ENCODE data around the gene ZNF536. TPM values are rescaled to one million over a fixed set of nuclear protein-coding genes. Genes with fewer than 3 reads are reported as not detected.

Gene ZNF536
- total RNA-seq, 3 donors from 2014 or later, result 1.3 to 7.3 (median 1.3) TPM

DNA sequence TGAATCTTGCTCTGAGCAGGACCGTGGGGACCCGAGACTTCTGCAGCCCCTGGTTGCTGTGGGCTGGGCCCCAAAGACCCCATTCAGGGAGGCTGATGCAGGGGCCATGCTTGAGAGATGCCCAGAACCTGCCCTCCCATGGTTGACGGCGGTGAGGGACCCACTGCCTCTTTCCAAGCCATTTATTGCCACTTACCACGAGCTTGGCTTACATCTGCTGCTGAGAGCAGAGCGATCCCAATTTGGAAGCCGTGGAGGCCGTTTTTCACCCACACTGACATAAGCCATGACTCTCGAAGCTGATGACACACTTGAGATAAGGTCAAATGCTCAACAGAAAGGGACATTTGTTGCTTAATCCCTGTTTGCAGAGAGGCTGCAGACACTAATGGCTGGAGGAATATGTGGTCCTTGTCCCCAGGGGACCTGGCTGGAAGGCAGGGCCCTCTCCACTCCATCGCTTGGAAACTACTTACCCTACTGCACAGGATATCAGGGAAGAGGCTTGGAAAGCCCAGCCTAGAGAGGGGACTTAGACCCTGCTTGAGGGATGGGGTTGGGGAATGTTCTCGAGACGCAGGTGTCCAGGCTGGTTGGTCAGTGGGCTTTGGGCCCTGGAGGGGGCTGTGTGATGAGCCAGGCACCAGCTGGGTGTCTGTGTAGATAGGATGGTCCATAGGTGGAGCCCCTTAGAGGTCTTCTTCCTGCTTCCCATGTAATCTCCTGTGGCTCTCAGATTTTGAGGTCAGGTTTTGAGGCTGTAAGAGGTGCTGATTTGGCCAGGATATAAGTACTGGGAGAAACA is 15.3 kb downstream of the ZNF536 start:
- Histone ChIP-seq H3K4me1 (ENCODE audit: low read depth) (no peaks in the 10 kb centered on the region), H3K4me3 (no peak overlapping the region), H3K9me3 (no peaks in the 10 kb centered on the region), H3K36me3 (ENCODE audit: low read depth) (no peaks in the 10 kb centered on the region)
- TF ChIP-seq, protein P1, sequence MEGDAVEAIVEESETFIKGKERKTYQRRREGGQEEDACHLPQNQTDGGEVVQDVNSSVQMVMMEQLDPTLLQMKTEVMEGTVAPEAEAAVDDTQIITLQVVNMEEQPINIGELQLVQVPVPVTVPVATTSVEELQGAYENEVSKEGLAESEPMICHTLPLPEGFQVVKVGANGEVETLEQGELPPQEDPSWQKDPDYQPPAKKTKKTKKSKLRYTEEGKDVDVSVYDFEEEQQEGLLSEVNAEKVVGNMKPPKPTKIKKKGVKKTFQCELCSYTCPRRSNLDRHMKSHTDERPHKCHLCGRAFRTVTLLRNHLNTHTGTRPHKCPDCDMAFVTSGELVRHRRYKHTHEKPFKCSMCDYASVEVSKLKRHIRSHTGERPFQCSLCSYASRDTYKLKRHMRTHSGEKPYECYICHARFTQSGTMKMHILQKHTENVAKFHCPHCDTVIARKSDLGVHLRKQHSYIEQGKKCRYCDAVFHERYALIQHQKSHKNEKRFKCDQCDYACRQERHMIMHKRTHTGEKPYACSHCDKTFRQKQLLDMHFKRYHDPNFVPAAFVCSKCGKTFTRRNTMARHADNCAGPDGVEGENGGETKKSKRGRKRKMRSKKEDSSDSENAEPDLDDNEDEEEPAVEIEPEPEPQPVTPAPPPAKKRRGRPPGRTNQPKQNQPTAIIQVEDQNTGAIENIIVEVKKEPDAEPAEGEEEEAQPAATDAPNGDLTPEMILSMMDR (IDR thresholded peaks at IDR 0.05), result no peak
- intact Hi-C loops (cut with DNase I, micrococcal nuclease), result no loop called here
- DNase-seq (no peak), ATAC-seq (no peak)

DNA sequence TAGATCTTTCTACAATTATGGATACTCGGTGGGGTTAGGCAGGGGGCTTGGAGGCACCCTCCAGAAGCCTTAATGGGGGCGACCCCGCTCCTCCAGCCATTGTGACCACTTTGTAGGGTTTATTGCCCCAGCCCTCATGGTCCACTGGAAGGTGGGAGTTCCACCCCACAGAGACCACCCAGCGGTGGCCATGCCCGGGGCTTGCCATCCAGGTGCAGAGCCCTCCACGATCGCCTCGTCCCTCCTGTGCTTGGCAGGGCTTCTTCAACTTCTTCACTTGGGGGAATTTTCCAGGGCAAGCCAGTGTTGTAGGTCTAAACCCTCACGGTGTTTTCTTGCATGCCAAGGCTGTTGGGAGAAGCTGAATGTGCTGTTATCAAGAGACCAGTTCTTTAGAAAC is 16.1 kb downstream of the ZNF536 start:
- intact Hi-C loops (cut with DNase I, micrococcal nuclease), result no loop called here
- TF ChIP-seq, protein P1 (IDR thresholded peaks at IDR 0.05), result no peak
- Histone ChIP-seq H3K4me3 (no peak overlapping the region), H3K4me1 (ENCODE audit: low read depth) (no peaks in the 10 kb centered on the region), H3K36me3 (ENCODE audit: low read depth) (no peaks in the 10 kb centered on the region), H3K9me3 (no peaks in the 10 kb centered on the region)
- DNase-seq, result no peak
- no peak for ATAC-seq

DNA sequence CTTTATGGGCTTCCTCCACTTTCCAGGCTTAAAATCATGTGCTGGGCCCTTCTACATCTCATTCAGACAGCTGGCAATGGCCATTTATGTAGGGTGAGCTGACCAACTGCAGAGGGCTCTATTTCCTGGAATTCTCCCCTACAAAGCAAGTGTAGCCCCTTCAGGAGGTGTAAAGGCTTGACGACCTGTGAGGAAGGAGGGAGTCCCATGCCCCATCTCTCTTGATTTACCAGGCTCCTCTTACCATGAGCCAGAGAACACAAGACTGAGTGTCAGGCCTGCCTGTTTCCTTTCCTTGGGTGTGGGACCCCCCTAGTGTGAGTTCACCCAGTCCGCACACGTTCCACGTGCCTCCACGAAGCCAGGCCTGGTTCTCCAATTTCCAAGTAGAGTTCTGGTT is 16.6 kb downstream of the ZNF536 start:
- H3K4me3 ChIP-seq, result no peak overlapping the region
- intact Hi-C loops (cut with DNase I, micrococcal nuclease), result no loop called here
- TF ChIP-seq, protein P1 (IDR thresholded peaks at IDR 0.05), result no peak
- no peaks in the 10 kb centered on the region for H3K36me3 ChIP-seq (ENCODE audit: low read depth)
- DNase-seq (no peak), ATAC-seq (no peak)
- no peaks in the 10 kb centered on the region for H3K9me3 ChIP-seq
- no peaks in the 10 kb centered on the region for H3K4me1 ChIP-seq (ENCODE audit: low read depth)

DNA sequence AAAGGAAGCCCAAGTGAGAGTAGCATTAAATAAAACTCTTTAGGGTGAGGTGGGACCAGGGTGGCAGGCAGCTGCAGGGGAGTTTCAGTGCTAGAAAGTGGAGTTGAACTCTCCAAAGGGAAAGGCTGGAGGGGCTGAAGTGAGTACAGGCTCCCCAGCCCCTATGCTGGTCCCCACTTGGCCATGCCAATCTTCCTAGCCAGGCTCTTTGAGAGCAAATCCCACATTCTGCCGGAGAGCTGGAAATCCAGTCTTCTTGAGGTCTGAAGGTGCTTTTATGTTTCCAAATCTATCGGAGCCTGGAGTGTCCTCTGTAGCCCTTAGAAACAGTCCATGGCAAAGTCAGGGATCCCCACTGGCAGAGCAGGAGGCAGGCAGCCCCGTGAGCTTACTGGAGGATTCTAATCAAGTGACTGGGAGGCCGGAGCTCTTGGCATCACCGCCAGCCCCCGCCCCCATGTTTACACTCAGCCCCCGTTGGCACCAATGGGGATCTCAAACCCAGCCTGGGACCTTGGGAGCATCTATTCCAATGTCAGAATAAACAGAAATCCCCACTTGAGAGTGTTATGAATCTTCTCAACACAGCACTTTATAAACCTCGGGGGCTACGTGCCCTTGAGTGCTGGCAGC is 18.3 kb downstream of the ZNF536 start:
- Histone ChIP-seq H3K36me3 (ENCODE audit: low read depth) (no peaks in the 10 kb centered on the region), H3K4me1 (ENCODE audit: low read depth) (no peaks in the 10 kb centered on the region), H3K4me3 (no peak overlapping the region), H3K9me3 (no peaks in the 10 kb centered on the region)
- ATAC-seq (no peak), DNase-seq (no peak)
- intact Hi-C loops (cut with DNase I, micrococcal nuclease), result no loop called here
- TF ChIP-seq, protein P1 (IDR thresholded peaks at IDR 0.05), result no peak

DNA sequence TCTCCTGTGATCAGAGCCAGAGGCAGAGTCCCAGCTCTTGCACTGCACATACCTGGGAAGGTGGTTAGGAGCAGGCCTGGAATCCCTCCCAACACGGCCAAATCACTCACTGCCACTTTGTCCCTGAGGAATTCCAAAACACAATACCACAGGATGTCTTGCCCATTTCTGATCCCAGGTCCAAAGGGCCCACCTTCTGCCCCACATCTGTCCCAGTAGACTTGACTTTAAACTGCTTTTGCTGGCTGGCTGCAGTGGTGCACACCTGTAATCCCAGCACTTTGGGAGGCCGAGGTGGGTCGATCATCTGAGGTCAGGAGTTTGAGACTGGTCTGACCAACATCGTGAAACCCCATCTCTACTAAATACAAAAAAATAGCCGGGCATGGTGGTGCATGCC is 18.9 kb downstream of the ZNF536 start:
- Histone ChIP-seq H3K9me3 (no peaks in the 10 kb centered on the region), H3K4me1 (ENCODE audit: low read depth) (no peaks in the 10 kb centered on the region), H3K36me3 (ENCODE audit: low read depth) (no peaks in the 10 kb centered on the region), H3K4me3 (no peak overlapping the region)
- intact Hi-C loops (cut with DNase I, micrococcal nuclease), result no loop called here
- DNase-seq (no peak), ATAC-seq (no peak)
- TF ChIP-seq, protein P1 (IDR thresholded peaks at IDR 0.05), result no peak

Measured in mucosa of descending colon (tissue), 3 donors.